HepG2 (cell line): Measurements from ENCODE around the gene ZNF83. TPM values are rescaled to one million over a fixed set of nuclear protein-coding genes. Genes with fewer than 3 reads are reported as not detected.

Source experiments
- CHD2 ChIP-seq: IDR thresholded peaks from 2 replicates; pipeline ENCODE4 v1.6.1; 2011; ENCODE audit warnings: low read depth, low read length, improper control_type of control experiment
- FOXA3 ChIP-seq: IDR thresholded peaks from 2 replicates; pipeline ENCODE4 v1.6.1; 2016; ENCODE audit warnings: missing genetic modification reagents, missing compliant biosample characterization
- HOMEZ ChIP-seq: IDR thresholded peaks from 2 replicates; pipeline ENCODE4 v1.6.1; 2016; ENCODE audit warnings: low read depth
- MLLT10 ChIP-seq: sonication (generic); formaldehyde crosslinking; IDR thresholded peaks from 2 replicates; pipeline ENCODE4 v1.4.0; 2020; ENCODE audit warnings: missing genetic modification reagents
- ZBTB33 ChIP-seq: sonication (generic); formaldehyde crosslinking; IDR thresholded peaks from 2 replicates; pipeline ENCODE4 v1.4.0; 2020; ENCODE audit warnings: missing genetic modification reagents
- polyA plus RNA-seq, 8 experiments: library from polyadenylated mRNA; depleted of rRNA in 3 of 8; stranded (reverse) in 7 of 8; unstranded in 1 of 8; fragments of >200 nt; fragmentation: Illumina TruSeq in 4 of 8; extraction: Trizol in 4 of 8; gene quantifications; 2 replicates each; pipeline versions ENCODE4 v1.2.1 to v1.2.3, GENCODE V29; 2011 to 2016; ENCODE audit warnings: low read depth in 4 of 8, missing spikeins in 1 of 8, mixed read lengths in 1 of 8; ENCODE audit not compliant: insufficient read depth in 1 of 8
- total RNA-seq, 5 experiments: library from RNA; depleted of rRNA; stranded (reverse); fragments of >200 nt; fragmentation: Illumina TruSeq; extraction: Trizol; gene quantifications; 2 replicates each; pipeline ENCODE4 v1.2.3, GENCODE V29; 2016; ENCODE audit warnings: low read depth in 1 of 5
- TF ChIP-seq, protein P1 (sequence below): sonication (generic); formaldehyde crosslinking; IDR thresholded peaks from 2 replicates; pipeline ENCODE4 v1.9.0; 2021; ENCODE audit warnings: mild to moderate bottlenecking, missing genetic modification reagents
- TF ChIP-seq, protein P2 (sequence below): sonication (generic); formaldehyde crosslinking; IDR thresholded peaks from 2 replicates; pipeline ENCODE4 v1.5.0; 2020; ENCODE audit warnings: mild to moderate bottlenecking, missing genetic modification reagents, moderate library complexity

The ZNF83 gene
- total and polyA plus RNA-seq, 2 of the 13 experiments (the other 11 are each of a cell fraction or from before 2014, with no cell fraction given), result 20.4 to 44.5 TPM

DNA sequence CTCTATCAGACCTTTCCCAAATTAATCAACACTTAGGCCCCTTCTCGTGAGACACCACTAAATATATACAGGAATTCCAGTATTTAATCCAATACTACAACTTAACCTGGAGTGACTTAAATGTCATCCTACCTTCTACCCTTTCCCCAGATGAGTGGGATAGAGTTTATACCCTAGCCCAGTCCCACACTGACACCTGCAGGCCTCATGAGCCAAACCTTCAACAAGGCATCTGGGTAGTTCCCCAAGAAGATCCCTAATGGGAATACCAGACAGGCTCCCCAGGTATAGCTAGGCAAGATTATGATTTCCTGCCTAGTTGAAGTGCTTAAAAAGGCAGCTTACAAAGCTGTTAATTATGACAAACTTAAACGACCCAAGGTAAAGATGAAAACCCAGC, 15.9 kb downstream of the ZNF83 start (continued):
- TF ChIP-seq, protein P1, sequence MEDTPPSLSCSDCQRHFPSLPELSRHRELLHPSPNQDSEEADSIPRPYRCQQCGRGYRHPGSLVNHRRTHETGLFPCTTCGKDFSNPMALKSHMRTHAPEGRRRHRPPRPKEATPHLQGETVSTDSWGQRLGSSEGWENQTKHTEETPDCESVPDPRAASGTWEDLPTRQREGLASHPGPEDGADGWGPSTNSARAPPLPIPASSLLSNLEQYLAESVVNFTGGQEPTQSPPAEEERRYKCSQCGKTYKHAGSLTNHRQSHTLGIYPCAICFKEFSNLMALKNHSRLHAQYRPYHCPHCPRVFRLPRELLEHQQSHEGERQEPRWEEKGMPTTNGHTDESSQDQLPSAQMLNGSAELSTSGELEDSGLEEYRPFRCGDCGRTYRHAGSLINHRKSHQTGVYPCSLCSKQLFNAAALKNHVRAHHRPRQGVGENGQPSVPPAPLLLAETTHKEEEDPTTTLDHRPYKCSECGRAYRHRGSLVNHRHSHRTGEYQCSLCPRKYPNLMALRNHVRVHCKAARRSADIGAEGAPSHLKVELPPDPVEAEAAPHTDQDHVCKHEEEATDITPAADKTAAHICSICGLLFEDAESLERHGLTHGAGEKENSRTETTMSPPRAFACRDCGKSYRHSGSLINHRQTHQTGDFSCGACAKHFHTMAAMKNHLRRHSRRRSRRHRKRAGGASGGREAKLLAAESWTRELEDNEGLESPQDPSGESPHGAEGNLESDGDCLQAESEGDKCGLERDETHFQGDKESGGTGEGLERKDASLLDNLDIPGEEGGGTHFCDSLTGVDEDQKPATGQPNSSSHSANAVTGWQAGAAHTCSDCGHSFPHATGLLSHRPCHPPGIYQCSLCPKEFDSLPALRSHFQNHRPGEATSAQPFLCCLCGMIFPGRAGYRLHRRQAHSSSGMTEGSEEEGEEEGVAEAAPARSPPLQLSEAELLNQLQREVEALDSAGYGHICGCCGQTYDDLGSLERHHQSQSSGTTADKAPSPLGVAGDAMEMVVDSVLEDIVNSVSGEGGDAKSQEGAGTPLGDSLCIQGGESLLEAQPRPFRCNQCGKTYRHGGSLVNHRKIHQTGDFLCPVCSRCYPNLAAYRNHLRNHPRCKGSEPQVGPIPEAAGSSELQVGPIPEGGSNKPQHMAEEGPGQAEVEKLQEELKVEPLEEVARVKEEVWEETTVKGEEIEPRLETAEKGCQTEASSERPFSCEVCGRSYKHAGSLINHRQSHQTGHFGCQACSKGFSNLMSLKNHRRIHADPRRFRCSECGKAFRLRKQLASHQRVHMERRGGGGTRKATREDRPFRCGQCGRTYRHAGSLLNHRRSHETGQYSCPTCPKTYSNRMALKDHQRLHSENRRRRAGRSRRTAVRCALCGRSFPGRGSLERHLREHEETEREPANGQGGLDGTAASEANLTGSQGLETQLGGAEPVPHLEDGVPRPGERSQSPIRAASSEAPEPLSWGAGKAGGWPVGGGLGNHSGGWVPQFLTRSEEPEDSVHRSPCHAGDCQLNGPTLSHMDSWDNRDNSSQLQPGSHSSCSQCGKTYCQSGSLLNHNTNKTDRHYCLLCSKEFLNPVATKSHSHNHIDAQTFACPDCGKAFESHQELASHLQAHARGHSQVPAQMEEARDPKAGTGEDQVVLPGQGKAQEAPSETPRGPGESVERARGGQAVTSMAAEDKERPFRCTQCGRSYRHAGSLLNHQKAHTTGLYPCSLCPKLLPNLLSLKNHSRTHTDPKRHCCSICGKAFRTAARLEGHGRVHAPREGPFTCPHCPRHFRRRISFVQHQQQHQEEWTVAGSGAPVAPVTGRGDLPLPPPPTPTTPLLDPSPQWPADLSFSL (CRISPR knock-in tag), result no peak
- TF ChIP-seq ZBTB33 (CRISPR knock-in tag), result no peak
- no peak for TF ChIP-seq HOMEZ (CRISPR knock-in tag)
- TF ChIP-seq FOXA3 (CRISPR knock-in tag), result no peak
- TF ChIP-seq, protein P2, sequence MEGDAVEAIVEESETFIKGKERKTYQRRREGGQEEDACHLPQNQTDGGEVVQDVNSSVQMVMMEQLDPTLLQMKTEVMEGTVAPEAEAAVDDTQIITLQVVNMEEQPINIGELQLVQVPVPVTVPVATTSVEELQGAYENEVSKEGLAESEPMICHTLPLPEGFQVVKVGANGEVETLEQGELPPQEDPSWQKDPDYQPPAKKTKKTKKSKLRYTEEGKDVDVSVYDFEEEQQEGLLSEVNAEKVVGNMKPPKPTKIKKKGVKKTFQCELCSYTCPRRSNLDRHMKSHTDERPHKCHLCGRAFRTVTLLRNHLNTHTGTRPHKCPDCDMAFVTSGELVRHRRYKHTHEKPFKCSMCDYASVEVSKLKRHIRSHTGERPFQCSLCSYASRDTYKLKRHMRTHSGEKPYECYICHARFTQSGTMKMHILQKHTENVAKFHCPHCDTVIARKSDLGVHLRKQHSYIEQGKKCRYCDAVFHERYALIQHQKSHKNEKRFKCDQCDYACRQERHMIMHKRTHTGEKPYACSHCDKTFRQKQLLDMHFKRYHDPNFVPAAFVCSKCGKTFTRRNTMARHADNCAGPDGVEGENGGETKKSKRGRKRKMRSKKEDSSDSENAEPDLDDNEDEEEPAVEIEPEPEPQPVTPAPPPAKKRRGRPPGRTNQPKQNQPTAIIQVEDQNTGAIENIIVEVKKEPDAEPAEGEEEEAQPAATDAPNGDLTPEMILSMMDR (CRISPR knock-in tag), result peak; percentile 35
- no peak for TF ChIP-seq MLLT10 (CRISPR knock-in tag)
- no peak for TF ChIP-seq CHD2
